ENCODE data around the gene MILR1.
A peak's percentile ranks its signal among the peaks of the same experiment; 100 is the strongest.
"Not testable (repeated sequence)": the region's sequence is repeated elsewhere in the genome, so short reads cannot be mapped to it uniquely, and the experiment has no call there.

The MILR1 gene

DNA sequence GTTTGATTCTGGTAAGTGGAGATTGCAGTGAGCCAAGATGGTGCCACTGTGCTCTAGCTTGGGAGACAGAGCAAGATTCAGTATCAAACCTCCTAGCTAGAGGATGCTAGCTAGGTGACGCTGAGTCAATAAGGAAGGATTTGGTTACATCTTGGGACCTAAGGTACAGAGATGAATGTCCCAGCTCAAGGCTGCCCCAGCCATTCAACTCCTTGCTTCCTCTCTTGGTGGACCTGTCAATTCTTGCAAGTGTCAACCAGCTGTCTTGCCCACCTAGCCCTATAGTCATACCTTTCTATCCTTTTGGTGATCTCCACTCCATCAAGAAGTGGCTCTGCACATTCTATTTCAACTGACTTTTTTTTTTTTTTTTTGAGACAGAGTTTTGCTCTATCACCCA, 1.4 kb upstream of the MILR1 start:
- peak overlapping the region; percentile 34 for H3K27ac Mint-ChIP-seq
- no peaks in the 10 kb centered on the region for H3K9me3 Mint-ChIP-seq
- DNase-seq (ENCODE audit: low spot score in 2 of 2) (no peak), ATAC-seq (peak; percentile 91)
- no peaks in the 10 kb centered on the region for H3K36me3 Mint-ChIP-seq
- no peak overlapping the region for H3K4me3 Mint-ChIP-seq
- H3K4me1 Mint-ChIP-seq = peaks cover 16% of the 10 kb centered on the region

GRCh38 chr17:64449545-64449944, 630 bp downstream of the MILR1 start:
- Mint-ChIP-seq H3K36me3 (no peaks in the 10 kb centered on the region), H3K4me3 (no peak overlapping the region), H3K27ac (no peak overlapping the region), H3K4me1 (peaks cover 13% of the 10 kb centered on the region), H3K9me3 (no peaks in the 10 kb centered on the region)
- DNase-seq (ENCODE audit: low spot score in 2 of 2) (no peak), ATAC-seq (no peak)

DNA sequence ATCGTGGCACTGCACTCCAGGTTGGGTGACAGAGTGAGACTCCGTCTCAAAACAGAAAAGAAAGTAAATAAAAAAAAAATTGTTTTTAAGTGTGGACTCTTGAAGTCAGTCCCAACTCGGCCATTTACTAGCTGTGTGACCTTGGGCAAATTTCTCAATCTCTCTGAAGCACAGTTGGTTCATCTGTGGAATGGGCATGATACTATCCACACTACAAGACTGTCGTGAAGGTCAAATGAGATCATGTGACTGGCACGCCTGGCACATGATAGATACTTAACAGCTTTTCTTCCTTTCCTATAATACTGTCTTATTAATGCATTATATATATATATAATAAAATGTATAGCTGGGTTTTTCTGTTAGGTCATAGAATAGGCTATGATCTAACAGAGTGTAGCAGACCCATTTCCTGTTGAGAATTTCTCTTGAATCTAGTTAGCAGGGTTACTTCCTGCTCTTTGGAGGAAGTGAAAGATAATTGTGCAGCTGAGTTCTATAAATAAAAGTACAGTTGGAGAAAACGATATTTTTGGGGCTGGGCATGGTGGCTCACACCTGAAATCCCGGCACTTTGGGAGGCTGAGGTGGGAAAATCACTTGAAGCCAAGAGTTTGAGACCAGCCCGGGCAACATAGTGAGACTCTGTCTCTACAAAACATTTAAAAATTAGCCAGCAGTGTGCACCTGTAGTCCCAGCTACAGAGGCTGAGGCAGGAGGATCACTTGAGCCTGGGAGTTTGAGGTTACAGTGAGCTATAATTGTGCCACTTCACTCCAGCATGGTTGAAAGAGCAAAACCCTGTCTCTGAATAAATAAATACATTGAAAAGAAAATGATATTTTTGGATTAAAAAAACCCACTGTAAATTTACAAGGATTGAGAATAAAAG, 7.3 kb downstream of the MILR1 start:
- peak overlapping the region; percentile 60 for H3K27ac Mint-ChIP-seq
- no peak for DNase-seq (ENCODE audit: low spot score in 2 of 2)
- H3K36me3 Mint-ChIP-seq = no peaks in the 10 kb centered on the region
- no peak overlapping the region for H3K4me3 Mint-ChIP-seq
- no peaks in the 10 kb centered on the region for H3K9me3 Mint-ChIP-seq
- ATAC-seq = no peak
- no peaks in the 10 kb centered on the region for H3K4me1 Mint-ChIP-seq

- no peak for ATAC-seq
- Mint-ChIP-seq H3K4me3 (no peak overlapping the region), H3K9me3 (no peaks in the 10 kb centered on the region), H3K4me1 (no peaks in the 10 kb centered on the region), H3K36me3 (no peaks in the 10 kb centered on the region), H3K27ac (no peak overlapping the region)
- DNase-seq (ENCODE audit: low spot score in 2 of 2) = no peak
Measured at GRCh38 chr17:64457156-64457555, 8.2 kb downstream of the MILR1 start.

DNA sequence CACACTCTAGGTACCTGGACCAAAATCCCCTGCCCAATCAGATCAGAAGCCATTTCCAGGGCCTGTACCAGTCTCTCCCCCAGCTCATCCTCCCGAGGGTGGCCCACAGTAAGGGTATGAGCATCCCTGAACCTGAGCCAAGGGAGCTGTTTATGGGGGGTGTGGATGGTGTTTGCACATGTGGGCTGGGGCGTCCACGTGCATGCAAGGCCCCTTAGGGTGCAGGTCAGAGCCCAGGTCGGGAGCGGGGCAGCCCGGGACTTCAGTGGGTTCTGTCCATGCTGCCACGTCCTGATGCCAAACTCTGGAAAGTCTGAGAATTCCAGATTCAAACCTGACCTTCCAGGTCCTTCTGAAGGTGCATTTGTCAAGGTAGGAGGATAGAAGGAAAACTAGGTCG, 9.8 kb downstream of the MILR1 start:
- H3K27ac Mint-ChIP-seq = no peak overlapping the region

DNA sequence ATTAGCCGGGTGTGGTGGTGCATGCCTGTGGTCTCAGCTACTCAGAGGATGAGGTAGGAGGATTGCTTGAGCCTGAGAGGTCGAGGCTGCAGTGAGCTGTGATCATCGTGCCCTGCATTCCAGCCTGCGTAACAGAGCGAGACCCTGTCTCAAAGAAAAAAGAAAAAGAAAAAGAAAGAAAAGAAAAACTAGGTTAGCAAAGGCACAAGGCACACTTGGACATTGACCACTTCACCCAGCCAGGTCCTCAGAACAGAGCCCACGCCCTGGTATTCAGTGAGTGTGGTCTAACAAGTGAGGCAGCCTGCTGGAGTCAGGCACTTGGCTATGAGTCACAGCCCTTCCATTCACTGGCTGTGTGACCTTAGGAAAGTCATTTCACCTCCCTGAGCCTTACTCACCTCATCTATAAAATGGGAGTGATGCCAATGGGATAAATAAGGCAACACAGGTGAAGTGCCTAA, 10.4 kb downstream of the MILR1 start:
- no peaks in the 10 kb centered on the region for H3K4me1 Mint-ChIP-seq
- no peaks in the 10 kb centered on the region for H3K36me3 Mint-ChIP-seq
- no peak for ATAC-seq
- H3K9me3 Mint-ChIP-seq = no peaks in the 10 kb centered on the region
- no peak for DNase-seq (ENCODE audit: low spot score in 2 of 2)
- H3K27ac Mint-ChIP-seq = no peak overlapping the region
- no peak overlapping the region for H3K4me3 Mint-ChIP-seq

More for the DNA sequence above, 9.8 kb downstream of the MILR1 start:
- ATAC-seq (no peak), DNase-seq (ENCODE audit: low spot score in 2 of 2) (no peak)
- no peak overlapping the region for H3K4me3 Mint-ChIP-seq
- no peaks in the 10 kb centered on the region for H3K36me3 Mint-ChIP-seq
- H3K9me3 Mint-ChIP-seq = no peaks in the 10 kb centered on the region
- H3K4me1 Mint-ChIP-seq = no peaks in the 10 kb centered on the region

GRCh38 chr17:64459818-64460217, 10.9 kb downstream of the MILR1 start:
- H3K27ac Mint-ChIP-seq; DNase-seq (ENCODE audit: low spot score in 2 of 2); H3K4me1 Mint-ChIP-seq; H3K9me3 Mint-ChIP-seq; H3K36me3 Mint-ChIP-seq; H3K4me3 Mint-ChIP-seq; ATAC-seq: not testable (repeated sequence)

DNA sequence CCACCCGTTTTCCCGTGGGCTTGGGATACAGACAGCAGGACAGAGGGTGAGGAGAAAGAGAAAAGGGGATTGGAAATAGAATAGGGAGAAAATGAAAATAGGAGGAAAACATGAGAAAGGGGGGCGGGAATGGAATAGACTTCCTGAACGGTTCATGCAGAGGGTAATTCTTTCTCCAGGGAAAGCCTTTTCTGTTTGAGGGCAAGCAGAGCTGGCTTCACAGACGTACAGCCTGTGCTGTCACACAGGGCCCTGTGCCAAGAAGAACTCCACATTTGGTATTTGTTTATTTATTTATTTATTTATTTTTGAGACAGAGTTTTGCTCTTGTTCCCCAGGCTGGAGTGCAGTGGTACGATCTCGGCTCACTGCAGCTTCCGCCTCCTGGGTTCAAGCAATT, 12.0 kb downstream of the MILR1 start:
- H3K9me3 Mint-ChIP-seq = no peaks in the 10 kb centered on the region
- H3K4me3 Mint-ChIP-seq = no peak overlapping the region
- H3K36me3 Mint-ChIP-seq = no peaks in the 10 kb centered on the region
- H3K27ac Mint-ChIP-seq = no peak overlapping the region
- DNase-seq (ENCODE audit: low spot score in 2 of 2) = no peak
- H3K4me1 Mint-ChIP-seq = no peaks in the 10 kb centered on the region
- ATAC-seq = no peak

DNA sequence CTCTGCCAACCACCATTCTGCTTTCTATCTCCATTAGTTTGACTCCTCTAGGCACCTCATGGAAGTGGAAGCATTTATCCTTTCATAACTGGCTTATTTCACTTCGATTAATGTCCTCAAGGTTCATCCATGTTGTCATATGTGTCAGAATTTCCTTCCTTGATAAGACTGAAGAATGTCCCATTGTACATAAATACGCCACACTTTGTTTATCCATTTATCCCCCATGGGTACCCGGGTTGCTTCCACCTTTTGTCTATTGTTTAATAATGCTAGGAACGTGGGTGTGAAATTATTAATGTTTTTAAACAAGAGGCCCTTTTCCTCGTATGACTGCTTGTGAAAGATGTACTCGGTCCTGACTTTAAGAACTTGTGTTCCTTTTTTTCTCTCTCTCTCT, 12.9 kb downstream of the MILR1 start:
- H3K4me1 Mint-ChIP-seq = no peaks in the 10 kb centered on the region
- no peaks in the 10 kb centered on the region for H3K9me3 Mint-ChIP-seq
- H3K36me3 Mint-ChIP-seq = no peaks in the 10 kb centered on the region
- H3K4me3 Mint-ChIP-seq = no peak overlapping the region
- no peak overlapping the region for H3K27ac Mint-ChIP-seq
- DNase-seq (ENCODE audit: low spot score in 2 of 2) (no peak), ATAC-seq (no peak)

GRCh38 chr17:64466019-64466735, 17.3 kb downstream of the MILR1 start:
- Mint-ChIP-seq H3K36me3 (no peaks in the 10 kb centered on the region), H3K9me3 (no peaks in the 10 kb centered on the region), H3K4me3 (no peak overlapping the region), H3K4me1 (no peaks in the 10 kb centered on the region), H3K27ac (no peak overlapping the region)
- DNase-seq (ENCODE audit: low spot score in 2 of 2) (no peak), ATAC-seq (no peak)

DNA sequence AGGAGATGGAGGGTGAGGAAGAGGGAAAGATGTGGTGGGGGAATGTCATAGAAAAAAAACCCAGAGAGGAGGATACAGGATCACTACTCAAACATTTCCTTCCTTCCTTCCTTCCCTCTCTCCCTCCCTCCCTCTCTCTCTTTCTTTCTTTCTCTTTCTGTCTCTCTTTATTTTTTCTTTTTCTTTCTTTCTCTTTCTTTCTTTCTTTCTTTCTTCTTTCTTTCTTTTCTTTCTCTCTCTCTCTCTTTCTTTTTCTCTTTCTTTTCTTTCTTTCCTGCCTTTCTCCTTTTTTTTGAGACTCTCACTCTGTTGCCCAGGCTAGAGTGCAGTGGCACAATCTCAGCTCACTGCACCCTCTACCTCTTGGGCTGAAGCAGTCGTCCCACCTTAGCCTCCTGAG, 17.9 kb downstream of the MILR1 start:
- DNase-seq (ENCODE audit: low spot score in 2 of 2); H3K36me3 Mint-ChIP-seq; ATAC-seq; H3K4me1 Mint-ChIP-seq; H3K4me3 Mint-ChIP-seq; H3K9me3 Mint-ChIP-seq: not testable (repeated sequence)
- H3K27ac Mint-ChIP-seq = peak overlapping the region; percentile 5

GRCh38 chr17:64470625-64471024, 21.7 kb downstream of the MILR1 start:
- no peak for ATAC-seq
- Mint-ChIP-seq H3K4me3 (no peak overlapping the region), H3K36me3 (no peaks in the 10 kb centered on the region), H3K27ac (no peak overlapping the region), H3K9me3 (no peaks in the 10 kb centered on the region), H3K4me1 (no peaks in the 10 kb centered on the region)
- no peak for DNase-seq (ENCODE audit: low spot score in 2 of 2)

DNA sequence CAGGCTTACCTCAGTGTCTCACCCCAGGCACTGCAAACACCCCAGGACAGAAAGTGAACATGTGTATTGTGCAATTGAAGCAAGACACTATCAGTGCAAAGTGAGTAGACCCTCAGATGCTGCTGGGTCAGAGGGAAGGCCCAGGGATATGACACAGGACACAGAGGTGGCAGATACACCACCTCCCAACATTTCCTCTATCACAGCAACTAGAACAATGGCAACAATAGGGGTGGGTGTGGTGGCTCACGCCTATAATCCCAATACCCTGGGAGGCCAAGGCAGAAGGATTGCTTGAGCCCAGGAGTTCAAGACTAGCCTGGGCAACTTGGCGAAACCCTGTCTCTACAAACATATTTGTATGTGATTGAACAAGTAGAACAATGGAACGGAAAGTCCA, 22.5 kb downstream of the MILR1 start:
- no peak overlapping the region for H3K4me3 Mint-ChIP-seq
- H3K36me3 Mint-ChIP-seq = no peaks in the 10 kb centered on the region
- no peaks in the 10 kb centered on the region for H3K9me3 Mint-ChIP-seq
- no peaks in the 10 kb centered on the region for H3K4me1 Mint-ChIP-seq
- DNase-seq (ENCODE audit: low spot score in 2 of 2) = no peak
- no peak for ATAC-seq
- H3K27ac Mint-ChIP-seq = peak overlapping the region; percentile 21

DNA sequence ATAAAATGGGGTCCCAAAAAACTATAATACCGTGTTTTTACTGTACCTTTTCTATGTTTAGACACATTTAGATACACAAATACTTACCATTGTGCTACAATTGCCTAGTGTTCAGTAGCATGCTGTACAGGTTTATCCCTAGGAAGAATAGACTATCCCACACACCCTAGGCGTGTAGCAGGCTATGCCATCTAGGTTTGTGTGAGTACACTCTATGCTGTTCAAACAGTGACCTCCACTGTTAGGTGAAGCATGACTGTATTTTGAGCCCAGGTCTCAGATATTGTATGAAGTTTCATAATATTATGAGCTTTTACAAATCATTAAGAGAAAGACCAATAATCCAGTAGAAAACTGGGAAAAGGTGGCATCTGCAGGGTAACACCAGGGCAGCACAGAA, 23.6 kb downstream of the MILR1 start:
- Mint-ChIP-seq H3K4me3 (no peak overlapping the region), H3K36me3 (peaks cover 6% of the 10 kb centered on the region), H3K9me3 (no peaks in the 10 kb centered on the region), H3K4me1 (no peaks in the 10 kb centered on the region), H3K27ac (no peak overlapping the region)
- ATAC-seq = no peak
- DNase-seq (ENCODE audit: low spot score in 2 of 2) = no peak

GRCh38 chr17:64477849-64478248, 28.9 kb downstream of the MILR1 start:
- DNase-seq (ENCODE audit: low spot score in 2 of 2) (no peak), ATAC-seq (no peak)
- no peaks in the 10 kb centered on the region for H3K9me3 Mint-ChIP-seq
- H3K4me1 Mint-ChIP-seq = no peaks in the 10 kb centered on the region
- H3K36me3 Mint-ChIP-seq = peaks cover 55% of the 10 kb centered on the region
- no peak overlapping the region for H3K4me3 Mint-ChIP-seq
- no peak overlapping the region for H3K27ac Mint-ChIP-seq

- peak overlapping the region; percentile 32 for H3K27ac Mint-ChIP-seq
- peaks cover 86% of the 10 kb centered on the region for H3K36me3 Mint-ChIP-seq
- no peak overlapping the region for H3K4me3 Mint-ChIP-seq
- ATAC-seq = no peak
- no peaks in the 10 kb centered on the region for H3K9me3 Mint-ChIP-seq
- no peak for DNase-seq (ENCODE audit: low spot score in 2 of 2)
- peaks cover 5% of the 10 kb centered on the region for H3K4me1 Mint-ChIP-seq
Measured at GRCh38 chr17:64480951-64481350, 32.0 kb downstream of the MILR1 start.

All from stimulated activated effector memory CD8-positive, alpha-beta T cell treated with anti-CD3 and anti-CD28 coated beads, Interleukin-12 subunit alpha, Interleukin-12 subunit beta, amount 100 ng/mL, for 72 hours (primary cell).